AML-193 (cell line): Measurements from ENCODE around the gene MYOF.
"Not testable (repeated sequence)": the region's sequence is repeated elsewhere in the genome, so short reads cannot be mapped to it uniquely, and the experiment has no call there.

Source experiments
- DNase-seq, 2 experiments: peaks; one replicate each; lab custom pipeline; 2025; lab: John Stamatoyannopoulos, UW

Gene MYOF

DNA sequence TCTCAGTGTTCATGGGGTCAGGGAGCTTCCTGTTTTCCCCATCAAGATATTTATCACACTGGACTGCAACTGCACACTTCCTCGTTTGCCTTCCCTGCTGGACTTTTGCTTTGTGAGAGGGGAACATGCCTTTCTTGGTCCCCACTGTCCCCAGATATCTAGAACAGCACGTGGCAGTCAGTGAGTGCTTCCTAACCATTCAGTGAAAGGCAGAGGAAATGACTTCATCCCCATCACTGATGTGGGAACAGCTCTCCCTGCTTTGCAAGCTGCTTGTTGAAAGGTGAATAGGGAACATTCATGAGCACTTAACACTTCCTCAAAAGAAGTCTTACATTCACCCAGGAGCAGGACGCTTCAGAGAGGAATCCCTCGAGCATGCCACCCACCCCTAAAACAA lies 135.4 kb downstream of the MYOF start:
- DNase-seq = no peak

DNA sequence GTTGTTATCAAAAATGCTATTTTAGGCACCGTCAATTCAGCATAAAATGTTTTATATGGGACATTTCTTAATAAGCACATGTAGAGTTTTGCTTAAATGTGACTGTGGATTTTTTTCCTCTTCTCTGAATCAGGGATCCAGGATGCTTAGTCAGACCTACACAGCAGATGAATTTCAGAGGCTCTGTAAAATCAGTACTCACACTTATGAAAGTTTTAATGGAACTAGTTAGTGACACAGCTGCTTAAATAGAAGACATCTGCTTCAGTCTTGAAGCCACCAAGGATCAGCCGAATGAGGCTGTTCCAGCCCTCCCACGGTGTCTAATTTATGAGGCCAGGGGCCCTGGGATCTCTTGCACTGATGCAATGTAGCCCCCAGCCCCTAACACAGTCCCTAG lies 136.0 kb downstream of the MYOF start:
- no peak for DNase-seq

DNA sequence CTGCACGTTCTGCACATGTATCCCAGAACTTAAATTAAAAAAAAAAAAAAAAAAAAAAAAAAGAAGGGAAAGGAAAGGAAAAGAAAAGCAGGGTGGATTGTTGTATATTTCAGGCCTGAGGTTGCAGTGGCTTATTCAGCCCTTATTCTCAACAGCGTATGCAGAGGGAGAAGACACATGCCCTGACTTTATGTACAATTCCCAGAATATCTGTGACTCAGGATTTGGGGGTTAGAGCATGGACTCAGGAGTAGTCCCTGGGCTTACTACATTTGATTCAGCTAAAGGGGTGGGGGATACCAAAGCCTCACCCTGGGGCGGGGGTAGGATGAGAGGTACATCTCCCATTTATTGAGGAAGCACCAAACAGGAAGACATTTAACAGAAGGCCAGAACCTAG lies 137.4 kb downstream of the MYOF start:
- DNase-seq = no peak

DNA sequence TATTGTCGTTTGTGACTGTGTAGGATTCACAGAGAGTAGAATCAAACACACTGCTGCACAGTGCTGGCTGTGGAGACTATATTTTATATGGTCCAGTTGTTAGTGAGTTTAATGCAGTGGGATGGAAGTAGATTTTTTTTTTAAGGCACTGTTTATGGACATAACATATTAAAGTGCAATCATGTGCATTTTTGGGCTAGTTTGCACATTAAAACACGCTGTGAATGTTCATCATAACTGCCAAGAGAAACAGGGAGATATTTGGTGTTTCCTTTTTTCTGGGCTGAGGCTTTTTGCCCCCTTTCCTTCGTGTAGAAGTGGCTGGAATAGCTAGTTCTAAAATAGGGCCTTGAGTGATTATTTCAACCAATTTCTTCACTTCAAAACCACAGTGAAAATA lies 139.2 kb downstream of the MYOF start:
- no peak for DNase-seq

DNA sequence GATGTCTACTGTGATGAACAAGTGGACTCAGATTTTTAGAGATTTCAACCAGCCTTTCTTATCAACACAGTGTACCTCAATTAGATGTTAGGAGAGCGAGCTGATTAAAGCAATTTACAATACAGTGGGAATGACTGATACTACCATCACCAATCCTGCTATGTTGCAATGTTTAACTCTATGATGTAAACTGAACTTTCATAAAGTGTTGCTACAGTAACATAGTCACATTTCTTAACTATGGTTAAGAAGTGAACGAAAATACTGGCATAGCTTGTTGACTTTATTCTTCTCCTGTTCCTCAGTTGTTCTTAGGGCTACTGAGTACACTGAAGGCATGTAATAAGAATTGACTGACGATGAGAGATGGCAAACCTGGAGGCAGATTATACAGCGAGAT lies 139.8 kb downstream of the MYOF start:
- no peak for DNase-seq

DNA sequence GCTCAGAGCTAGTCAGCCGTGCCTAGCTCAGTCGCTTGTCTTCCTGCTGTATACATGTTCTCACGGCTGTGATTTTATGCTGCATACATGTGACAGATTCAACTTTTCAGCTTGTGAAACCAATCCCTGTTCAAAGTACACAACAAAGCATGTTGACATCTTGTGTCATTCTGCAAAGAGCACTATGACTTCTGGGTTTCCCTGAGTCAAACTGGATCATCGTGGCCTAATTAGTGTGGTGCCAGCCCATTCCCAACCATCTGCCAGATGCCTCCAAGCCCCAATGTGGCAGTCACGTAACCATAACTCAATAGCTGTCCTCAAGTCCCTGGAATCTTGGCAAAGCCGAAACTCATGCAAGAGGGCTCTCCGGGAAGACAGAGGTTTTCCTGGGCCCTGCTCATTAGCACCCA lies 144.8 kb downstream of the MYOF start:
- DNase-seq = no peak

DNA sequence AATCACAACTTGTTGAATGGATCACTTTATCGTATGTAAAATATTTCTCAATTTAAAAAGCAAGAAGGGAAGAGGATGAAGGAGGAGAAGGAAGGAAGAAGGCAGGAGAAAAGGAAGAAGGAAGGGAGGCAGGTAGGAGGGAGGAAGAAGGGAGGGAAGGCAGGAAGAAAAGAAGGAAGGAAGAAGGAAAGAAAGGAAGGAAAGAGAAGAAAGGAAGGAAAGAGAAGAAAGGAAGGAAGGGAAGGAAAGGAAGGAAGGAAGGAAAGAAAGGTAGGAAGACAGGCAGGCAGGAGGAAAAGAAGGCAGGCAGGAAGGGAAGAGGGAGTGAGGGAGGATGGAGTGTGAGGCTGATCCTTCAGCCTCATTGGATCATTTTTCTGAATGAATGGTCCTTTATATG lies 145.5 kb downstream of the MYOF start:
- no peak for DNase-seq

DNA sequence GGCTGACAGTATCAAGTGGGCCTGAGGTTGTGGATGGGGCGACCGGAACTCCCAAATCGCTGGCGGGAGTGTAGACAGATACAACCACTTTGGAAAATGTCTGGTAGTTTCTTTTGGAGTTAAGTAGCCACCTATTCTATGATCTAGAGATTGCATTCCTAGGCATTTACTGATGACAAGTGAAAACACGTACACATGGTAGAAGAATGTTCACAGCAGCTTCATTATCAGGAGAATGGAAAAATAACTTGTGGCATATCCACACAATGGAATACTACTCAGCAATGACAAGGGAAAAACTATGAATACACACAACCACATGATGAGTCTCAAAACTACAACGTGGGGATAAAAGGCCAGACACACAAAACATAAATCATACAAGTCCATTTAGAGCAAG lies 146.0 kb downstream of the MYOF start:
- no peak for DNase-seq

DNA sequence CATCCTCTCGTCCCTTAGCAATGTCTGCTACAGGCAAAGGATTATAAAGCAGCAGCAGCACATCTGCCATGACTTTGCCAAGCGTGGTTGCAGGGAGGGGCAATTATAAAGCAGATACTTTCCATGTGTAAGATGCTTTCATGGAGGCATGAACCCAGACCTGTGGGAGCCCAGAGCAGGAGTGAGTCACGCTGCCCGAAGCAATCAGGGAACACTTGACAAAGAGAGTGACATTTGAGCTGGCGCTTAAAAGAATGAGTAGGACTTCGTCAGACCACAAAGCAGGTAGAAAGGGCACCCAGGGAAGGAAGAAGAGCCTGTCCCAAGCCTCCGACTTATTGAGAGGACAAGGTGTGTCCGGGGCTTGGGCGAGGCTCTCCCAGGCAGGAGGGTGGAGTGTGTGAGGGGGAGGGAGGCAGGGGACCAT lies 147.2 kb downstream of the MYOF start:
- DNase-seq = no peak

DNA sequence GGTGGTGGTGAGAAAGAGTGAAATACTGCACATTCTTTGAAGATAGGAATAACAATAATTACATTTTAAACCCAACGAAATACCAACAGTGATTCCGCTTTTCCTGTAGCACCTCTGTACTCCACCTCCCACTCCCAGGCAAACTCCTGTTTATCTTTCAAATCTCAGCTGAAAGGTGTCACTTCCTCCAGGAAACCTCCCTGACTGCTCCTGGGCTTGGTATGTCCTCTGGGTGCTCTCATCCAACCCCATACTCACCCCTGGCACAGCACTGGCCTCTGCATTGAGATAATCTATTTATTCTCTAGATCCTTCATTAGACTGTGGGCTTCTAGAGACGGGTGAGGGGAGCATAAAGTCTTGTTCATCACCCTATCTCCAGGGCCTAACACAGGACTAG lies 148.0 kb downstream of the MYOF start:
- no peak for DNase-seq

DNA sequence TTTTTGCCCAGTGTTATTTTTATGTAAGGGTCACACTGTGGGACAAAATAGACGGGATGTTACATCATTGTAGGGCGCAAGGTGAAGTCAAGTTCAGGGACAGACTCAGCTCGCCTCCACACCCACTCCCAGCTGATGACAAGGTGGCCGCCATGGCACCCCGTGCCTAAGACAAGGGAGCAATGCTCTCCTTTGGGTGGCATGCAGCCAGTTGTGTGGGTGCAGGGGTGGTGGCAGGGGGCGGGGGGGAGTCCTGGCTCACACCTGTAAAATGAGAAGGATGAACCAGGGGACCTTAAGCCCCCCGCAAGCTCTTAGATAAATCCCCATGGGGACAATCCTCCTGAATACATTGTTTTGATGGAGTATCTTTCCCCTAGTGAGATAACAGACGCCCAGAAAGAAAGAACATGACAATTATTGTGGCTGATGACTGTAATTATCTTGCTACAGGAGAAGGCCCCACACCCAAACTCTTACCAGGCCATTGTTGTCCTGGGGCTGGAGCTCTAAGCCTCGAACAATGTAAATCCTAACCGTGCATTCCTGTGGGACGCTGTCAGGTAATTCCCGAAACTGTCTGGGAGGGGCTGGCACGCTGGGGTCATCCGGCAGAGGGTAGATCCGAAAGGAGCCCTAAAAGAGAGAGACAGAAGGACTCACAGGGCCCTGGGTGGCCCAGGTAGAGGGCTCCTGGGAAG lies 148.7 kb downstream of the MYOF start:
- no peak for DNase-seq

DNA sequence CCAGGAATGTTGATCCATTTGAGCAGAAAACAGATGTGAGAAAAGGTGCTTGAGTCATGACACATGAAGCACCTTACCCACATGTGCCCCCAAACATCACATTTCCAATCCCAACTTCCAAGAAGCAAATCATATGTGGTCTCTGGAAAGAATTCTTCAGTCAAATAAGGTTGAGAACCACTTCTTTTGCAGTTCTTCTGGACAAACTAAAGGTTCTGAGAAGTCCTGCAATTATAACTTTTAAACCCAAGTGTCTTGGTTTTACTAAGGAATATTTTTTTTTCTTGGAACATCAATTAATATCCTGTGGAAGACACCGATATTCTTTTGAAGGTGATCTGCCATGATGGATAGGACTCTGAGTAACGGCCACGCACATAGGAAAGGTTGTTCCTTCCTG lies 151.3 kb downstream of the MYOF start:
- no peak for DNase-seq

DNA sequence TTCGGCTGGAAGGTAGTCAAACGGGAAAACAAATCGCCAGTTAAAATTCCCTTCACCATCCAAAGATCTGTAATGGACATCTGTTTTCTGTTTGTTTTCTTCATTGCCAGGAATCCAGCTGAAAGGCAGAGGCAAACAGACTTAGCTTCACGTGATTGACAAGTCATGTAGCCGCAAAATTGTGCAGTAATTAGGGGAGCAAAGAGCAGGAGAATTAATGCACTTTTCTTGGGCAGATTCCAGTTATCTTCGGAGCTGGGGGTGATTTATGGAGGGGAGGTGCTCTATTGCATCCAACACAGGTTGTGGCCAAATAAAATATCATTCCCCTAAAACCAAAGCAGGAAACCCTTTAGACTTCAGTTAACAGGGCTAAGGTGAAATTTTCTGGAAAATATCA lies 162.2 kb downstream of the MYOF start:
- no peak for DNase-seq

DNA sequence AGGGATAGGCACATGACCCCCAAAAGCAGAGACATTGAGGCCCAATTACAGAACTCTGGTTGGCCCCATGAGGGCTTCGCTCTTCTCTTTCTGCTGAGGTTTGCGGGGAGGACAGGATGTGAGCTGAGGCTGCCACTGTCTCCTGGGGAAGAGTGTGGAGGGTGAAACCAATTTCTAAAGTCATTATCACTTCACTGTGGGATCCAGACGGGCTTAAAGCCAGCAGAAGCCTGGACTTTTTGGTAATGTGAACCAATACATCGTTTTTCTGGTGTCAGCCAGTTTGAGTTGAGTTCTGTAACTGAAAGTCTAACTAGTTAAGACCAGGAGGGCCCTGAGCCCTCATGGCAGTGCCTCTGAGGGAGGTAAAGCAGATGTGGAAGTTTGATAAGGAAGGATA lies 163.0 kb downstream of the MYOF start:
- DNase-seq = no peak

DNA sequence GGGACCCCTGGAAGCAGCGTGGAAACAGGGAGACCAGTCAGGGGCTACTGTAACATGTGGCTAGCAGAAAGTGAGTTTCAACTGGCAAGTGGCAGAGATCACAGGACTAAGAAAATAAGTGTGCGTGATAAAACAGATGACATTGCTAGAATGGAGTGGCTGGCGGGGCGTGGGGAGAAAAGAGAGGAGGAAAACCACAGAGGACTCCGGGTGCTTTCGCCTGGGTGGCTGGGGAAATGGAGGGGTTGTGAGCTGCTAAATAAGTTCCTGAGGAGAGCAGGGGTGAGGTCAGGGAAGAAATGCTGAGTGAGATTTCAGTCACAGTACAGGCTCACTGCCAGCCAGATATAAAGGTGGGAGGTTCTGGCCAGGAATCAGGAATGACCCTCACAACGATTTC lies 166.9 kb downstream of the MYOF start:
- DNase-seq = no peak

DNA sequence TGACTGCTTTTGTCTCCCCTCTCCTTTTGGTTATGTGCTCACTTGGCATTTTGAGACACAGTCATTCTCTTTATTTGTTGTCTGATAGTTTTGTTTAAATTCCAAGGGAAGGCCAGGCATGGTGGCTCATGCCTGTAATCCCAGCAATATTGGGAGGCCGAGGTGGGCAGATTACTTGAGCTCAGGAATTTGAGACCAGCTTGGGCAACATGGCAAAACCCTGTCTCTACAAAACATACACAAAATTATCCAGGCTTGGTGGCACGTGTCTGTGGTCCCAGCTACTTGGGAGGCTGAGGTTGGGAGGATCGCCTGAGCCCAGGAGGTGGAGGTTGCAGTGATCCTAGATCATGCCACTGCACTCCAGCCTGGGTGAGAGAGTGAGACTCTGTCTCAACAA lies 167.5 kb downstream of the MYOF start:
- not testable (repeated sequence) for DNase-seq

DNA sequence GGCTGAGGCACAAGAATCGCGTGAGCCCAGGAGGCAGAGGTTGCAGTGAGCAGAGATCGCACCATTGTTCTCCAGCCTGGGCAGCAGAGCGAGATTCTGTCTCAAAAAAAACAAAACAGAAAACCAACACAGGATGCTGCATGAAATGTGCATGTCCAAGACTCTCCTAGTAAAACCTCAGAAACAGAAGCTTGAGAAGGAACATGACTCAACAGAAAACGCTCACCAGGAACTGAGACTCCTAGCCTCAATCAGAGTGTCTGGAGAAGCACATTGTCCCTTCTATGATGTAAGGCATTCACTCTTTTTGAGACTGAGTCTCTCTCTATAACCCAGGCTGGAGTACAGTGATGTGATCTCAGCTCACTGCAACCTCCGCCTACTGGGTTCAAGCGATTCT lies 168.3 kb downstream of the MYOF start:
- DNase-seq = peak; percentile 2 to 15

DNA sequence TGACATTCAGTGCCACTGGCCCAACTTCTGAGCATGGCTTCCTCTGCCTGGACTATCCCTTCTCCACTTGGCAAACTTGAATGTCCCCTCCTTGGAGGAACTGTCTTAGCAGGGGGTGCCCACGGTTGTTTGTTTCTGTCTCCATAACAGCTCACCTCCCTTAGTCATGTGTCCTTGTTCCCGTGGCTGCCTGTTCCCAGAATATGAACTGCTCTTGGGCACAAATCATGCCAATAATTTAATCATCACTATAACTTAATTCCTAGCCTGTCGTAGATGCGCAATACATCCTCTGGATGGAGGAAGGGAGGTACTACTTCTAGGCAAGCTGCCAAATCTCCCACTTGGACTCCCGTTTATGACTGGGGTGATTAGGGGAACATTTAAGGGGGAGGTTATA lies 173.1 kb downstream of the MYOF start:
- no peak for DNase-seq

DNA sequence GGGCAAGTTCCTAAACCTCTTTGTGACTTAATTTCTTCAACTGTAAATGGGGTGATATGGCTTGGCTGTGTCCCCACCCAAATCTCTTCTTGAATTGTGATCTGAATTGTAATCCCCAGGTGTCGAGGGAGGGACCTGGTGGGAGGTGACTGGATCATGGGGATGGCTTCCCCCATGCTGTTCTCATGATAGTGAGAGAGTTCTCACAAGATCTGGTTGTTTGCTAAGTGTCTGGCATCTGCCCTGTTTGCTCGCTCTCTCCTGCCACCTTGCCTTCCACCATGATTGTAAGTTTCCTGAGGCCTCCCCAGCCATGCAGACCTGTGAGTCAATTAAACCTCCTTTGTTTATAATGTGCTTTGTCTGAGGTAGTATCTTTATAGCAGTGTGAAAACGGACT lies 177.0 kb downstream of the MYOF start:
- no peak for DNase-seq

DNA sequence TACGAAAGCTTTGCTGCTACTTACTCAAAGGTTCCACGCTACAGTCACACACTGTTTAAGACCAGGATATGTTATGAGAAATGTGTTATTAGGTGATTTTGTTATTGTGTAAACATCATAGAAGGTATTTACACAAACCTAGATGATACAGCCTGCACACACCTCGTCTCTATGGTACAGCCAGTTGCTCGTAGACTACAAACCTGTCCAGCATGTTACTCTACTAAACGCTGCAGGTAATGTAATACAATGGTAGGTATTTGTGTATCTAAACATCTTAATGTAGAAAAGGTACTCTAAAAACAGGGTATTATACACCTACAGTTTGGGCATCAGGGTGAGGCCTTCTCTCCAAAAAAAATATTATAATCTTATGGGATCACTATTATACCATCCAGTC lies 181.2 kb downstream of the MYOF start:
- DNase-seq = no peak

DNA sequence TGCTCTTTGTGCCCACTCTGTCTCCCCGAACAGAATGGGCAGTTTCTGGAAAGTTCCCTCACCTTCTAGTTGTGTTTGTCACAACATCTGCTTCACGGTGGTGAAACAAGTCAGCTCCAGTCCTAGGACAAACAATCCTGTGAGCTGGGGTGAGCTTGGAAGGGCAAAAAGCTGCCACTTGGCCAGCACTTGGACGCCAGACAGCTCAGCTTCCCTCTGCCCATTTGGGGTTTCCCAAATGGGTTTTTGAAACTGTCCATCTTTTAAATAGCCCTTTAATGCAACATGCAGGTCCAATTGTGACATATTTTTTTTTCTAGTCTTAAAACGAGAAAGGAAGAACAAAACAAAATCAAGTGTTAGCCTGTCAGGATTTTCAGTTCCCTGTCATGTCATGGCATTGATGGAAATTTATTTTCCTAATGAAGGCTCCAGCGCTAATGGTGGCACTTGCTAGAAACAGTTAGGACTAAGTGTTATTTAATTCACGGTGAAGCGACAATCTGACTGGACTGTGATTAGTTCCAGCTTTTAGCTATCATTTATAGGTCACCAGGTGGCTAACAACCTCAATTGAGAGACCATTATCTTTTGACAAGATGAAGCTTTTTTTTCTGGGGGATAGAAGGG lies 181.7 kb downstream of the MYOF start:
- DNase-seq = no peak

DNA sequence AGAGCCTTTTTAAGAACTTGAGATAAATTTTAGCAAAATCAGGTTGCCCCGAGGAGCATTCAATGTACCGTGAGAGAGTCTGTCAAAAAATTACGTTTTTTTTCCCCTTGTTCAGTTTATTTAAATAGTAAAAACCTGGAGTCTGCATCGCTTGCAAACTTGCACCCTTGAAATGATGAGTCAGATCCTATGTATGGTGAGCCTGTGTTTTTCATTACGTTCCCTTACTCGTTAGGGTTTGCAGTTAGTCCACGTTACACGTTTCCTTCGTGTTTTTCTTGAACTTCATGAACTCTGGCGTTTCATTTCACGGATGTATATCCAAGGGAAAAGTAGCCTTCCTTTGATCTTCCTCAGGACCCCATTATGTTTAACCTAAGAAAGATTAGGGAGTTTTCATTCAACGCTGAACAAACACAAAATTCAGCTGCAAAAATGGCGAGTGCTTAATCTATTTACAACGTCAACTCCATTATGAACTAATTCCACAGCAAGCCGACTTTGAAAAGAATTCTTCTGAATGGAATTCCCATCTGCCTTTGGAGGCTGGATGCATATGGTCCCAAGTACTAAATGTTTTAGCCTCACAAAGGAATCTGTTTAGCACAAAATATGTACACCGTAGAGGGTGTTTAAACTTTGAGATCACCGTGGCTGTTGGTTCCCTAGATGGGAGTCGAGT lies 182.4 kb downstream of the MYOF start:
- no peak for DNase-seq

DNA sequence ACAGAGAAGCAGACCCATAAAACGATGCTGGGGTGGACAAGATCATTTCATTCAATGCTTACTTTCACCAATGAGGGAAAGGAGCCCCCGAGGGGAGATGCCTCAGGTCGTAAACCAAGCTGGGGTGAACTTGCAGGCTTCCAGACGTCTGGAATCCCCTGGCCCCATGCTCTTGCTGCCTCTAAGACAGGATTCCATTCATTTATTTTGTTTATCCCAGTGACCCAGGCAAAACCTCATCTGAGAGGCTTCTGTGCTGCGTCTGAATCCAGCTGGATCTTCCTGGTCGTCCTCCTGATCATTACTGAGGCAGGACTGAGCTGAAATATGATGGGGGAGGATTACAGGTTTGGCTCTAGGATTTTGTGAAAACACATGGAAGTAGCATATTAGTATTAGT lies 182.9 kb downstream of the MYOF start:
- no peak for DNase-seq

DNA sequence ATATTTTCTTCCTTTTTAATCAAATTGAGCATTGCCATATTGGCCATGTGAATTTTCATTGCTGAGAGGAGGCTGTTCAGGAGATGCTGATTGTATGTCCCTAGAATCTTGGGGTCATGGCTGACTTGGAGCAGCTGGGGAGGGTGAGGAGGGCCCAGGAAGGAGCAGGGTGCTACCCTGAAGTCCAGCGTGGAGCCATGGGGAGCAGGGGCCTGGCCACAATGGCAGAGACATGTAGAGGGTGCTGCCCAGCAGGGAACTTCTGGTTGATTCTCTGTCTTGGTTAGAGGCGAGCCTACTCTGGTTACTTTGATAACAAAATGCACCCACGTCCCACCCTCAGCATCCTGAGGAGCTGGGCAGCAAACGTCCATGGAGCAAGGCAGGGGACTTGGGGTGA lies 186.0 kb downstream of the MYOF start:
- no peak for DNase-seq
